ENCODE measurements around the gene TRABD2B. TPM values are rescaled to one million over a fixed set of nuclear protein-coding genes. Genes with fewer than 3 reads are reported as not detected.
A peak's percentile ranks its signal among the peaks of the same experiment; 100 is the strongest.

The TRABD2B gene
- total and polyA plus RNA-seq, 11 donors: 0.31 to 1.1 (median 0.80) TPM

GRCh38 chr1:48021792-48022191 is 24.6 kb upstream of the TRABD2B start:
- Histone ChIP-seq H3K4me1 (peaks cover 0 to 10% (median 0%) of the 10 kb centered on the region in 12 donors), H3K36me3 (no peaks in the 10 kb centered on the region), H3K9me3 (no peaks in the 10 kb centered on the region), H3K27ac (no peak overlapping the region), H3K4me3 (no peak overlapping the region), H3K27me3 (no peaks in the 10 kb centered on the region)
- DNase-seq (no peak), ATAC-seq (no peak)
- WGBS, 4 donors: 76 to 87% (median 76%) methylated on average over 2 of the region's 2 CpGs
- intact Hi-C loops (cut with DNase I): no loop called here
- TF ChIP-seq CTCF (IDR thresholded peaks at IDR 0.05): no peak
- no peak for TF ChIP-seq POLR2A (IDR thresholded peaks at IDR 0.05)

GRCh38 chr1:48019714-48020315 is 22.6 kb upstream of the TRABD2B start:
- DNase-seq (peak; percentile 46 to 84 (median 70)), ATAC-seq (peak; percentile 87 to 94 (median 92))
- intact Hi-C loops (cut with DNase I): no loop called here
- Histone ChIP-seq H3K36me3 (no peaks in the 10 kb centered on the region), H3K4me1 (peaks cover 0 to 10% (median 0%) of the 10 kb centered on the region in 12 donors), H3K4me3 (no peak overlapping the region), H3K9me3 (no peaks in the 10 kb centered on the region), H3K27me3 (peaks cover 0 to 5% (median 0%) of the 10 kb centered on the region in 9 donors), H3K27ac (peak overlapping the region in 4 of 12 donors; percentile 15 to 39 (median 20))
- WGBS, 4 donors: 39 to 64% (median 54%) methylated on average over 6 of the region's 6 CpGs
- TF ChIP-seq CTCF (IDR thresholded peaks at IDR 0.05) (no peak), POLR2A (IDR thresholded peaks at IDR 0.05) (no peak)

- no peak overlapping the region for H3K4me3 ChIP-seq
- intact Hi-C loops (cut with DNase I): no loop called here
- no peaks in the 10 kb centered on the region for H3K9me3 ChIP-seq
- no peak for DNase-seq
- peaks cover 0 to 13% (median 0%) of the 10 kb centered on the region in 9 donors for H3K27me3 ChIP-seq
- peaks cover 0 to 10% (median 0%) of the 10 kb centered on the region in 12 donors for H3K4me1 ChIP-seq
- WGBS, 4 donors: 91 to 97% (median 93%) methylated on average over 5 of the region's 5 CpGs
- no peak for ATAC-seq
- TF ChIP-seq POLR2A (IDR thresholded peaks at IDR 0.05): no peak
- no peak overlapping the region for H3K27ac ChIP-seq
- H3K36me3 ChIP-seq: no peaks in the 10 kb centered on the region
These were observed 21.6 kb upstream of the TRABD2B start for GRCh38 chr1:48018799-48019198.

GRCh38 chr1:48017716-48018115 is 20.5 kb upstream of the TRABD2B start:
- no peak overlapping the region for H3K4me3 ChIP-seq
- peak in 2 of 4 donors; percentile 21 to 65 for ATAC-seq
- intact Hi-C loops (cut with DNase I): no loop called here

More at GRCh38 chr1:48017716-48018115, 20.5 kb upstream of the TRABD2B start:
- Histone ChIP-seq H3K27me3 (peaks cover 0 to 15% (median 0%) of the 10 kb centered on the region in 9 donors), H3K4me1 (peaks cover 0 to 10% (median 0%) of the 10 kb centered on the region in 12 donors), H3K27ac (no peak overlapping the region), H3K9me3 (no peaks in the 10 kb centered on the region), H3K36me3 (no peaks in the 10 kb centered on the region)
- 65 to 76% (median 68%) methylated on average over 4 of the region's 4 CpGs for WGBS, 4 donors
- TF ChIP-seq CTCF (IDR thresholded peaks at IDR 0.05): no peak
- TF ChIP-seq POLR2A (IDR thresholded peaks at IDR 0.05): no peak
- no peak for DNase-seq
